HG02588 (cell line): ENCODE measurements around the gene ITGB3.

Experiments
- ATAC-seq: cut with Tn5 transposase; IDR thresholded peaks from one replicate; pipeline ENCODE4 v1.9.1; 2021; ENCODE audit warnings: mild to moderate bottlenecking, moderate library complexity; ENCODE audit not compliant: unreplicated experiment

The ITGB3 gene

GRCh38 chr17:47325176-47325575 lies 71.5 kb downstream of the ITGB3 start:
- no peak for ATAC-seq

- no peak for ATAC-seq
Measured at GRCh38 chr17:47330548-47330947, 76.9 kb downstream of the ITGB3 start.

- ATAC-seq, result no peak
Measured at GRCh38 chr17:47332287-47332686, 78.7 kb downstream of the ITGB3 start.

GRCh38 chr17:47335101-47335936 lies 81.7 kb downstream of the ITGB3 start:
- ATAC-seq, result no peak

GRCh38 chr17:47338026-47338425 lies 84.4 kb downstream of the ITGB3 start:
- no peak for ATAC-seq

- ATAC-seq, result no peak
Measured at GRCh38 chr17:47352848-47353247, 99.2 kb downstream of the ITGB3 start.

- ATAC-seq, result no peak
Measured at GRCh38 chr17:47358652-47359051, 105.0 kb downstream of the ITGB3 start.
